Ishikawa (cell line): ENCODE measurements around the gene USP7.

ENCODE experiments used
- EP300 ChIP-seq: IDR thresholded peaks from 2 replicates; pipeline ENCODE4 v1.6.1; 2012; ENCODE audit warnings: borderline replicate concordance
- MAX ChIP-seq: IDR thresholded peaks from 2 replicates; pipeline ENCODE4 v1.6.1; 2012
- RAD21 ChIP-seq: IDR thresholded peaks from 2 replicates; pipeline ENCODE4 v1.6.1; 2012; ENCODE audit warnings: low read depth

- TF ChIP-seq EP300: no peak
- no peak for TF ChIP-seq RAD21
- no peak for TF ChIP-seq MAX
Measured at GRCh38 chr16:8935989-8936388, 27.7 kb downstream of the USP7 start.
